Measurements from ENCODE around the gene KIF1B. TPM values are rescaled to one million over a fixed set of nuclear protein-coding genes. Genes with fewer than 3 reads are reported as not detected.

KIF1B gene
- total and polyA plus RNA-seq, 12 donors, result 12.9 to 67.2 (median 48.9) TPM

GRCh38 chr1:10263450-10264082 lies 53.2 kb downstream of the KIF1B start:
- peaks cover 0 to 5% of the 10 kb centered on the region in 2 donors for H3K4me1 ChIP-seq (replicated peaks in 1 of 2)
- H3K36me3 ChIP-seq (replicated peaks in 1 of 2), result peaks cover 0 to 61% of the 10 kb centered on the region in 2 donors
- WGBS, 4 donors, result 78 to 83% (median 81%) methylated on average over 3 of the region's 3 CpGs
- no peaks in the 10 kb centered on the region for H3K9me3 ChIP-seq (replicated peaks in 1 of 3)
- no peak for TF ChIP-seq POLR2A (IDR thresholded peaks at IDR 0.05)
- DNase-seq, result no peak
- intact Hi-C loops (cut with DNase I), result no loop called here
- no peaks in the 10 kb centered on the region for H3K27me3 ChIP-seq
- no peak overlapping the region for H3K27ac ChIP-seq
- no peak overlapping the region for H3K4me3 ChIP-seq

- Histone ChIP-seq H3K27ac (no peak overlapping the region), H3K36me3 (replicated peaks in 1 of 2) (peaks cover 0 to 56% of the 10 kb centered on the region in 2 donors), H3K9me3 (replicated peaks in 1 of 3) (no peaks in the 10 kb centered on the region), H3K4me1 (replicated peaks in 1 of 2) (no peaks in the 10 kb centered on the region), H3K27me3 (no peaks in the 10 kb centered on the region), H3K4me3 (no peak overlapping the region)
- WGBS, 4 donors, result 75 to 87% (median 81%) methylated on average over 4 of the region's 4 CpGs
- peak in 3 of 7 donors; percentile 23 to 34 (median 33) for DNase-seq
- no peak for TF ChIP-seq POLR2A (IDR thresholded peaks at IDR 0.05)
- TF ChIP-seq CTCF (IDR thresholded peaks at IDR 0.05), result no peak
- intact Hi-C loops (cut with DNase I), result no loop called here
Measured at GRCh38 chr1:10265027-10265426, 54.7 kb downstream of the KIF1B start.

- DNase-seq, result no peak
- H3K4me3 ChIP-seq, result no peak overlapping the region
- 97 to 99% (median 97%) methylated on average over 3 of the region's 3 CpGs for WGBS, 4 donors
- no peak overlapping the region for H3K27ac ChIP-seq
- H3K9me3 ChIP-seq (replicated peaks in 1 of 3), result no peaks in the 10 kb centered on the region
- no peaks in the 10 kb centered on the region for H3K4me1 ChIP-seq (replicated peaks in 1 of 2)
- intact Hi-C loops (cut with DNase I), result no loop called here
- TF ChIP-seq POLR2A (IDR thresholded peaks at IDR 0.05), result no peak
- no peak for TF ChIP-seq CTCF (IDR thresholded peaks at IDR 0.05)
- H3K27me3 ChIP-seq, result no peaks in the 10 kb centered on the region
- H3K36me3 ChIP-seq (replicated peaks in 1 of 2), result peaks cover 0 to 48% of the 10 kb centered on the region in 2 donors
Measured at GRCh38 chr1:10265900-10266299, 55.5 kb downstream of the KIF1B start.

GRCh38 chr1:10267319-10267718 lies 56.9 kb downstream of the KIF1B start:
- TF ChIP-seq CTCF (IDR thresholded peaks at IDR 0.05), result no peak
- no peak for TF ChIP-seq POLR2A (IDR thresholded peaks at IDR 0.05)
- WGBS, 4 donors, result 95 to 98% (median 96%) methylated on average over 5 of the region's 5 CpGs
- intact Hi-C loops (cut with DNase I), result no loop called here
- H3K27me3 ChIP-seq, result no peaks in the 10 kb centered on the region
- no peaks in the 10 kb centered on the region for H3K9me3 ChIP-seq (replicated peaks in 1 of 3)
- peak in 1 of 7 donors; percentile 16 for DNase-seq
- no peaks in the 10 kb centered on the region for H3K4me1 ChIP-seq (replicated peaks in 1 of 2)
- H3K4me3 ChIP-seq, result no peak overlapping the region
- peaks cover 0 to 48% of the 10 kb centered on the region in 2 donors for H3K36me3 ChIP-seq (replicated peaks in 1 of 2)
- no peak overlapping the region for H3K27ac ChIP-seq

- Histone ChIP-seq H3K27me3 (no peaks in the 10 kb centered on the region), H3K9me3 (replicated peaks in 1 of 3) (no peaks in the 10 kb centered on the region), H3K4me3 (no peak overlapping the region), H3K36me3 (replicated peaks in 1 of 2) (peaks cover 0 to 42% of the 10 kb centered on the region in 2 donors), H3K27ac (no peak overlapping the region), H3K4me1 (replicated peaks in 1 of 2) (no peaks in the 10 kb centered on the region)
- intact Hi-C loops (cut with DNase I), result no loop called here
- TF ChIP-seq CTCF (IDR thresholded peaks at IDR 0.05) (no peak), POLR2A (IDR thresholded peaks at IDR 0.05) (no peak)
- WGBS, 4 donors, result 92 to 96% (median 94%) methylated on average over 5 of the region's 5 CpGs
- no peak for DNase-seq
Measured at GRCh38 chr1:10267921-10268320, 57.6 kb downstream of the KIF1B start.
